Gastroesophageal sphincter (tissue), 4 donors: ENCODE data around the gene MECR. TPM values are rescaled to one million over a fixed set of nuclear protein-coding genes. Genes with fewer than 3 reads are reported as not detected.

Experiments used
- ATAC-seq: fragments of 150-250 bp; one replicate; pipeline ENCODE4 v1.9.1; 2016; ENCODE audit warnings: mild to moderate bottlenecking, moderate library complexity
- H3K27ac ChIP-seq, 4 donors: fragments of 200-600 bp; sonication (generic) in 3 of 4; 1 replicate in 3 of 4; 2 replicates in 1 of 4; pipeline ENCODE4 v1.5.1; 2016 to 2019
- H3K27me3 ChIP-seq: fragments of 200-600 bp; sonication (generic); one replicate; pipeline ENCODE4 v1.5.1; 2019
- H3K36me3 ChIP-seq, 2 donors: fragments of 200-600 bp; sonication (generic); one replicate each; pipeline ENCODE4 v1.5.1; 2019; ENCODE audit warnings: control low read depth in 1 of 2
- H3K4me1 ChIP-seq, 3 donors: fragments of 200-600 bp; sonication (generic); 1 replicate in 2 of 3; 2 replicates in 1 of 3; pipeline ENCODE4 v1.5.1; 2016 to 2019; ENCODE audit warnings: control low read depth in 2 of 3
- H3K4me3 ChIP-seq, 2 donors: fragments of 200-600 bp; sonication (generic); one replicate each; pipeline ENCODE4 v1.5.1; 2019; ENCODE audit warnings: mild to moderate bottlenecking in 1 of 2, moderate library complexity in 1 of 2
- H3K9me3 ChIP-seq, 3 donors: fragments of 200-600 bp; sonication (generic); one replicate each; pipeline ENCODE4 v1.5.1; 2017 to 2019; ENCODE audit warnings: control low read depth in 2 of 3
- CTCF ChIP-seq, 4 experiments: fragments of 200-600 bp in 2 of 4; fragments of 450-650 bp in 2 of 4; sonication (generic) in 1 of 4; IDR thresholded peaks; one replicate each; pipeline ENCODE4 v1.5.1; 2017 to 2019; ENCODE audit warnings: antibody characterized with exemption in 4 of 4, mild to moderate bottlenecking in 2 of 4, moderate library complexity in 2 of 4
- EP300 ChIP-seq: sonication (generic); formaldehyde crosslinking; IDR thresholded peaks from one replicate; pipeline ENCODE4 v1.6.1; 2017; ENCODE audit warnings: antibody characterized with exemption, mild to moderate bottlenecking
- POLR2A ChIP-seq, 2 donors: fragments of 450-650 bp; IDR thresholded peaks; one replicate each; pipeline ENCODE4 v1.6.1; 2017; ENCODE audit warnings: antibody characterized with exemption in 2 of 2, mild to moderate bottlenecking in 2 of 2, moderate library complexity in 1 of 2
- POLR2AphosphoS5 ChIP-seq: sonication (generic); formaldehyde crosslinking; IDR thresholded peaks from one replicate; pipeline ENCODE4 v1.6.1; 2017; ENCODE audit warnings: antibody characterized with exemption
- WGBS, 2 donors: methylation state at CpG; one replicate each; pipeline ENCODE4 v1.1.5; 2018; ENCODE audit warnings: low coverage in 1 of 2; 5-methylcytosine and 5-hydroxymethylcytosine counted together
- total RNA-seq, 4 donors: library from RNA; depleted of rRNA; stranded (reverse); fragments of >200 nt; gene quantifications; one replicate each; pipeline ENCODE4 v1.1.0, GENCODE V29; 2016

The MECR gene
- total RNA-seq, 4 donors from 2014 or later, result 8.2 to 17.1 (median 12.9) TPM

GRCh38 chr1:29260531-29260930 is 29.8 kb upstream of the MECR start:
- Histone ChIP-seq H3K36me3 (no peaks in the 10 kb centered on the region), H3K27ac (peak overlapping the region in 1 of 4 donors; percentile 61), H3K4me1 (peaks cover 0 to 32% (median 10%) of the 10 kb centered on the region in 3 donors), H3K9me3 (no peaks in the 10 kb centered on the region), H3K4me3 (peak overlapping the region in 1 of 2 donors; percentile 58), H3K27me3 (peaks cover 46% of the 10 kb centered on the region)
- TF ChIP-seq CTCF (IDR thresholded peaks at IDR 0.05) (no peak), POLR2AphosphoS5 (no peak), POLR2A (IDR thresholded peaks at IDR 0.05) (no peak), EP300 (no peak)
- ATAC-seq, result no peak
- no CpG with 5 or more reads among the region's 29 CpGs for WGBS, 2 donors

- Histone ChIP-seq H3K4me1 (peaks cover 0 to 32% (median 10%) of the 10 kb centered on the region in 3 donors), H3K9me3 (no peaks in the 10 kb centered on the region), H3K27me3 (peaks cover 46% of the 10 kb centered on the region), H3K27ac (peak overlapping the region in 2 of 4 donors; percentile 35 to 61), H3K4me3 (peak overlapping the region; percentile 17 to 58), H3K36me3 (no peaks in the 10 kb centered on the region)
- TF ChIP-seq POLR2A (IDR thresholded peaks at IDR 0.05) (no peak), CTCF (IDR thresholded peaks at IDR 0.05) (no peak), EP300 (no peak), POLR2AphosphoS5 (no peak)
- 12% methylated on average over 4 of the region's 56 CpGs; no CpG with 5 or more reads in 1 of the 2 donors for WGBS, 2 donors
- ATAC-seq, result peak; percentile 78
Observed at GRCh38 chr1:29259802-29260441, 29.2 kb upstream of the MECR start.

DNA sequence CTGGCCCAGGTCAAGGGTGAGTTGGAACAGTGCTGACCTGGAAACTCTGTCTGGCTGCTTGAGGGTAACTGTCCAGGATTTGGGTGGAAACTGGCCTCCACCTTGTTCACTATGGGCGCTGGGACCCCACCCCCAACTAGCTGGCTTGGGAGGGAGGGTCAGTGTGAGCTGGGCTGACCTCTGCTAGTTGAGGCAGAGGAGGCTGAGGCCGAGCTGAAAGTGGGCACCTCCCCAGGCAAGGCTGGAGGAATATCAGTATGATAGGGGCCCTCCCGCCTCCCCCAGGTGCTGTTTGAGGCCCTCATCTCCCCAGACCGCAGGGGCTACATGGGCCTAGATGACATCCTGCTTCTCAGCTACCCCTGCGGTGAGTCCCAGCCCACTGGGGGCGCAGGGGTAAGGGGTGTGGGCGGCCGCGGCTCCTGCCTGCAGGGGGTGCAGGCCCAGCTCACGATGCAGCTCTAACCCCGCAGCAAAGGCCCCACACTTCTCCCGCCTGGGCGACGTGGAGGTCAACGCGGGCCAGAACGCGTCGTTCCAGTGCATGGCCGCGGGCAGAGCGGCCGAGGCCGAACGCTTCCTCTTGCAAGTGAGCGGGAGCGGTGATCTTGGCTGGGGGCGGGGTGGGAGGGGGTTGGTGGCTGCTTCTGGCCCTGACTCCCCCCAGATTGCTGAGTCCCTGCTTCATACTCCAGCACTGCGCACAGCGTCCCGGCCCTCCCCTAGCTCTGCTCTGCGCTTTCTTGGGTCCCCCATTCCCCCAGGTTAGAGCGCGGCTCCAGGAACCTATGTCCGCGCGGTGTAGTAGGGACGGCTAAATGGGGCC is 28.5 kb upstream of the MECR start:
- 13% methylated on average over 3 of the region's 38 CpGs; no CpG with 5 or more reads in 1 of the 2 donors for WGBS, 2 donors
- Histone ChIP-seq H3K4me1 (peaks cover 0 to 32% (median 10%) of the 10 kb centered on the region in 3 donors), H3K4me3 (peak overlapping the region; percentile 17 to 58), H3K9me3 (no peaks in the 10 kb centered on the region), H3K27me3 (peaks cover 46% of the 10 kb centered on the region), H3K27ac (peak overlapping the region in 2 of 4 donors; percentile 35 to 61), H3K36me3 (no peaks in the 10 kb centered on the region)
- TF ChIP-seq EP300 (no peak), POLR2A (IDR thresholded peaks at IDR 0.05) (no peak), CTCF (IDR thresholded peaks at IDR 0.05) (no peak), POLR2AphosphoS5 (no peak)
- ATAC-seq, result peak; percentile 1

GRCh38 chr1:29258189-29258975 is 27.6 kb upstream of the MECR start:
- Histone ChIP-seq H3K4me3 (no peak overlapping the region), H3K4me1 (peaks cover 0 to 32% (median 10%) of the 10 kb centered on the region in 3 donors), H3K36me3 (no peaks in the 10 kb centered on the region), H3K27ac (no peak overlapping the region), H3K27me3 (peaks cover 46% of the 10 kb centered on the region), H3K9me3 (no peaks in the 10 kb centered on the region)
- WGBS, 2 donors, result 95 to 98% methylated on average over 4 to 8 of the region's 16 CpGs
- no peak for TF ChIP-seq CTCF (IDR thresholded peaks at IDR 0.05)
- no peak for TF ChIP-seq EP300
- no peak for TF ChIP-seq POLR2AphosphoS5
- no peak for TF ChIP-seq POLR2A (IDR thresholded peaks at IDR 0.05)
- ATAC-seq, result no peak
